Inflammatory macrophage (primary cell): ENCODE results near the gene SP100.

Experiments
- DNase-seq, 2 donors: peaks; one replicate each; pipeline ENCODE4 v3.0.0-alpha.2; 2020 to 2022

The SP100 gene

DNA sequence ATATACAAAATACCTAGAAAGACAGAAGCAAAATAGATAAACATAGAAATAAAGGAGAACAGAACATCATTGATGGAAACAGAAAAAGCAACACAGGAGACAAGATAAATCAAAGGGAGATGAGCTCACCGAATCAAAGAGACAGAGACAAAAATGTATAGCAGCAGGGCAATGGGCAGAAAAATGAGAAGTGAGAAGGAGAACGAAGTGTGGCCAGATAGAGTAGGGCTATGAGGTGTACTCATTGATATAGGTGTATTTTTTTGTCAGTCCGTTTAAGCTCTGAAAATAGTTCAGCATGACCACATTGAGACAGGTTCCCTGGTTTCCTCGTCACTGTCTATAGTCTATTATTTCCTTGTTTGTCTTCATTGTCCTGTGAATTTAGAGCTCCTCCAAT lies 55.1 kb downstream of the SP100 start:
- no peak for DNase-seq

DNA sequence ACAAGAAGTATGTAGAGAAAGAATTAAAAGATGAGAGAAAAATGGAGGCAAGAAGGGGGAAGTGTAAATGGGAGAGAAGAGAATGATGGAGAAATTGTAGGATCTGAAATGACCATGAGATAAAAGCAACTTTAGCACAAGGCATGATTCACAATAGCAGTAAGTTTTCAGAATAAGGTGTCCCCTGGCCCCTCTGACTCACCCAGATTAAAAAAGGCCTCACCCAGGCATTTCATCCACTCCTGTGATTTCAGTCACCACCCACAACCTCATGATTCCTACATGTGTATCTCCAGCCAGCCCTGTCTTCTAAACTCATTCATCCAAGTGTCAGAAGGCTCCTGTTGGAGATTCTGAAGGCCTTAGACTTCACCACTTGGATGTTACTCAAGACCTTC lies 56.6 kb downstream of the SP100 start:
- DNase-seq, result peak; percentile 76 to 81

DNA sequence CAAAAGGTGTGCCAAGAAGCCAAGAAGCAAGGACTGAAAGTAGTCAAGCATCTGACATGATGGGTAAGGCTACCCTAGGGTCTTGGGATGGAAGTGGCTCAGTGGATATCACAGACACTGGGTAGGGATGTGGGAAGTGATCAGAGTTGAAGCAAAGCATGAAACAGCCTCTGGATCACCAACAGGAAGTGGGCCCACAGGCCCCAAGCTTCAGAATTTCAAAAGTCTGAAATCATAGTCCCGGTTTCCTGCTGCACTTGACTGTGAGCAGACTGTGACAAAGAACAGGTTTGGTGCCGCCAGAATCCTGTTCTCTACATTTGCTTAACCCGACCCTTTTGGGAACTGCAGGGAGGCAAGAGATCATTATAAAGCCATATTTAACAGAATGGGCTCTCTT lies 57.4 kb downstream of the SP100 start:
- peak; percentile 77 to 79 for DNase-seq

DNA sequence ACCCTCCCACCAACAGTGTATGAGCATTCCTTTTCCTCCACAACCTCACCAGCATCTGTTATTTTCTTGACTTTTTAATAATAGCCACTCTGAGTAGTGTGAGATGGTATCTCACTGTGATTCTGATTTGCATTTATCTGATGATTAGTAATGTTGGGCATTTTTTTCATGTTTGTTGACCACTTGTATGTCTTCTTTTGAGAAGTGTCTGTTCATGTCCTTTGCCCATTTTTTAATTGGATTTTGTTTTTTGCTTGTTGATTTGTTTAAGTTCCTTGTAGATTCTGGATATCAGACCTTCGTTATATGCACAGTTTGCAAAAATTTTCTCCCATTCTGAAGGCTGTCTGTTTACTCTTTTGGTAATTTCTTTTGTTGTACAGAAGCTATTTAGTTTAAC lies 59.1 kb downstream of the SP100 start:
- DNase-seq, result no peak

DNA sequence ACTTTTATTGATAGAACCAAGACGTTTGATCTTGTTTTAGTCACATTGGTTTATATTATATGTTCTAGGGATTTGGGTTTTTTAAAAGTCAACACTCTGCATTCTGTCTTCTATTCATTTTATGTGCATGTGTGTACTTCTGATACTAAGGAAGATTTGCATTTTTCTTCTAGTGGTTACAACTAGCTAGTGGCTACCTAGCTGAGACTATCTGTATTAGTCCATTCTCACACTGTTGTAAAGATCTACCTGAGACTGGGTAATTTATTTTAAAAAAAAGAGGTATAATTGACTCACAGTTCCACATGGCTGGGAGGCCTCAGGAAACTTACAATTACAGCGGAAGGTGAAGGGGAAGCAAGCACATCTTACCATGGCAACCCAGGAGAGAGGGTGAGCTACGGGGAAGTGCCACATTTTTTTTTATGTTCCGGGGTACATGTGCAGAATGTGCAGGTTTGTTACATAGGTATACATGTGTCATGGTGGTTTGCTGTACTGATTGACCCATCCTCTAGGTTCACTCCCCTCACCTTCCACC lies 69.9 kb downstream of the SP100 start:
- DNase-seq, result no peak

DNA sequence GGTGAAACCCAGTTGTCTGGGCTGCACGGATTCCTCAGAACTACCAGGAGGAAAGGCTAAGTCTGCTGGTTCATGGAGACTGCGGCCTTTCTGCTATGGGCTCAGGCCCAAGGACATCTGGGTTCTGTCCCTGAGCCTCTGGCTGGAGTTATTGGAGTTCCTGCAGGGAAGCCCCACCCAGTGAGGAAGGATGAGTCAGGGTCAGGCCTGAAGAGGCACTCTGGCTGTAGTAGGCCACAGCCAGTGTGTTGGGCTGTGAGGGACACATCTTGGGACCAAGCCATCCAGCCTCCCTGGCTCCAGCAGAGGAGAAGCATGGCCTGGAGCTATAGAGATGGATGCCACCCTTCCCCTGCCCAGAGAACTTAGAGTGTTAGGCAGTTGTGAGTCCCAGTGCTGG lies 75.2 kb downstream of the SP100 start:
- DNase-seq, result peak in 1 of 2 donors; percentile 23

DNA sequence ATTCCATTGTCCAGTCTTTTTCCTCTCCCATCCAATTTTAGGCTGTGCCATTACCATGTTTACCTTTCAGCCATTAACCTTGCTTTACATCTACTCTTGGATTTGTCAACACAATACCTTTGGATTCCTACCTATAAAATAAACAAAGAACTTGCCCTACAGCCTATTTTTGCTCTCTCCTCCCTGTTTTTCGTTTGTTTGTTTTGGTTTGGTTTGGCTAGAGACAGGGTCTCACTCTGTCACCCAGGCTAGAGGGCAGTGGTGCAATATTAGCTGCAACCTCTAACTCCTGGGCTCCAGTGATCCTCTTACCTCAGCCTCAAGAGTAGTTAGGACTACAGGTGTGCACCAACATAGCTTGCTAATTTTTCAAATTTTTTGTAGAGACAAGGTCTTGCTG lies 76.1 kb downstream of the SP100 start:
- DNase-seq, result no peak

DNA sequence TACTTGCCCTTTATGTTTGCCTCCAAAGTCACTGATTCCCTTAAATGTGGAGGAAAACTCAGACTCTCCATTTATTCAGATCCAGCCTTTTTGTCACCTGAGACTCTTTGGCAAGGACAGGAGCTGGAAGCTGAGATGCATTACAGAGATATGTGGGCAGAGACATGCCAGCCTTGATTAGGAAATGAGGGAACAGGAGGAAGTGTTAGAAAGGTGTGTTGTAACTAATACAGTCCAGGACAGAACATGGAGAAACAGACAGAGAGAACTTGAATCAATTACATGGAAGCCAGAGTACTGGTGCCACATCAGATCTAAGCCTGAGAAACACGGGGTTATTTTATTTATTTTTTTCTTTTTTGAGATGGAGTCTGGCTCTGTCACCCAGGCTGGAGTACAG lies 79.0 kb downstream of the SP100 start:
- no peak for DNase-seq

DNA sequence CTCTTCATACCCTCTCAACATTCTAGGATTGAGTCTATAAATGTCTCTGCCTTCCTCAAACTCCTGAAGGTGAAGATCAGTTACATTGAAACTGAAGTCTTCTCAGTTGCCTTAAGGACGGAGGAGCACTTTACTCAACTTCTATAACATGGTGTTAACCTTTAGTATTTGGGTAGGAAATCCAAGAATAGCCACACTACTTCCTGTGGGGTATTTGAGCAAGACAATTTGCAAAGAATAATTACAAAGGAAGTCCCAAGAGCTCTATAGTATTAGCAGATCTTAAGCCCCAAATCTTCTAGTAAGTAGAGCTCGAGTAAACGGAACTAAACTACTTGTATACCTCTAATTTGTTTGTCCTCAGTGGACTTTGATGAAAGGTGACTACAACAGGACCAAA lies 80.9 kb downstream of the SP100 start:
- no peak for DNase-seq

DNA sequence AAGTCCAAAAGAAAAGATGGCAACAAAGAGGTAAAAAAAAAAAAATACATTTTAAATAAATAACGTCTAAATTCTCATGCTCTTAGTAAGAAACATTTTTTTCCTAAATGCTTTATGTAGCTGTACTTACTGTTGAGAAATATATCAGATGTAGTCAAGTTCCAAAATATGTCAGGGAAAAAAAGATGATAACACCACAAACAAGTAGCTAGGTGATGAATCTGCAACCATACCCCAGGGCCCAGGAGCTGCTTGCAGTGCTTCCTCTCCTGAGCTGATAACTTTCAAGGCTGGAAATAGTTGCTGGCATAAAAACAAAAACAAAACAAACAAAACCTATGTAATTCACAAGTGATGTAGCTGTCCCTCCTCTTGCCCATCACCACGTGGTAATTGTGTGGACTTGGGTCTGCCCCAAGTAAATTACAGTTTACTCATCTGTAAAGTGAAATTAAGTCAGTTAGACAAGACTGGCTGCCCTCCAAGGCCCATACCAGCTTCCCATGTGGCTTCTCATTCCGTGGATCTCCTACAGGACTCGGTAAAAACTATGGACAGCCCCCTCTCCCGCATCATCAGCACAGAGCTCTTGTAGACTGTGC lies 82.6 kb downstream of the SP100 start:
- no peak for DNase-seq

DNA sequence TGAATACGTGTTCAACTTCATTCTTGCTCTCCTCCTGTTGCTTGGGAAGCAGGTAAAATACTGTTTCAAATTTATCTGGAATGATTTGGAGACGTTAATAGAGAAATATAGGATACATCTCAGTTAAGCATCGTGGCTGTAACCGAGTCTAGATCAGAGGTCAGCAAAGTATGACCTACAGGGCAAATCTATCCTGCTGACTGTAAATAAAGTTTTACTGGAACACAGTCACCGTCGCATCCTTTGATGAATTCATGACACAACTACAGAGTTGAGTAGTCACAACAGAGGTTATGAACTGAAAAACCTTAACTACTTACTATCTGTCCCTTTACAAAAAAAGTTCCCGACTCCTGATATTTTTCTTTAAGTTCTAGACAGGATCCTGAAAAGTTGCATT lies 86.6 kb downstream of the SP100 start:
- DNase-seq, result no peak

DNA sequence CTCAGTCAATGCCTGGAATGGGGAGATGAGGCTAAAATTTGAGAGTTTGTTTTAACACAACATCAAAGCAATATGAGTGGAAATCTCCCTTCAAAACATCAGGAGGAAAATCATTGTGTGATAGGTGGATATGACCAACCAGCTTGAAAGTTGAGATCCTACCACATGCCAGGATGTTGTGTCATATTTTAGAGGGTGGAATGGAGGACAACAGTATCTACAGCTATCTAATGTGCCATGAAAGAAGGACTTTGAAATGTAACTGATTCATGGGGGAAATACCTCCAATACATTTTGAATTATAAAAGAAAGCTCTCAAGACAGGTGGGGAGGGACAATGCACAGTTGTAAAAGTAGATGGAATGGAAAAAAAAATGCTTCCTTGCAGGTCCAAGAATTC lies 87.8 kb downstream of the SP100 start:
- DNase-seq, result no peak

DNA sequence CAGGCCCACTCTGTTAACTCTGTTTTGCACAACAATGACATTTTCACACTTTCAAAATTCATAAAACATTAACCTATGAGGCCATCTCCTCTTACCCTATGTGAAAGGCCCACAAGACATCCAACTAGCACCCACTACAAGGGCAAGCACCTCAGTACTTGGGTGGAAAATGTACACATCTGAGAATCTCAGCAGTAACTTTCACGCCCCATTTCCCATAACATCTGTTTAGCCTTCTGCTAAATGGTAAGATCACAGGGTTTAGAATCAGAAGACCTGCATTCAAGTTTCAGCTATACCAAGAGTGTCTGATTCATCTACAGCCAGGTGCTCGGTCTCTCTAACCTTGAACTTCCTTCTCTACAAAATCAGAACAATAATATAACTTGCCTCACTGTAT lies 89.2 kb downstream of the SP100 start:
- no peak for DNase-seq

DNA sequence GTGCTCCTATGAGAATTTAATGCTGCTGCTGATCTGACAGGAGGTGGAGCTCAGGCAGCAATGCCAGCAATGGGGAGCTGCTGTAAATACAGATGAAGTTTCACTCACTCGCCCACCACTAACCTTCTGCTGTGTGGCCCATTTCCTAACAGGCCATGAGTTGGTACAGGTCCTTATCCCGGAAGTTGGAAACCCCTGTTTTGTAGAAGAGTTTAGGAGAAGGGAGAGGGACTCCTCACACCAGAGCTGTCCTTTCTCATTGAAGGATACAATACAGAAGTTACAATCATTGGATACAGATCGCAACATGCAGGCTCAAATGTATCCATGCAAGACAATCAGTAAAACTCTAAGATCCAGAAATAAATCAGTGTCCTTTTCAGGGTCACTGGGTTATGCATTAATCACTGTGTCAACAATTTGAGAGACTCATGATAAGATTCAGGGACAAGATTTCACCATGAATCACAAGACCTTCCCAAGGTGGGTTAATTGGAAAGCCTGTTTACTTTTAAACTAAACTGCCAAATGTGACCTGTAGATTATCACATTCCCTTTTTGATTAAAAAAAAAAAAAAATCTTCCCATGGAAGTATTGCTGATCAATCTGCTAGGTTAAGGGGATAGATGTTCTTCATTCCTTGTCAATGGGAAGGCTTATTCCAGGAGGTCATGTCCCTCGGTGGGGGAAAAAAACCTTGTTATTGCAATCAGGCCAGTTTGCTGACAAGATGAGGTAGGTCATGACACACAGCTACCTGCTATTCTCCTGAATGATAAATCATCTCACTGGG lies 97.2 kb downstream of the SP100 start:
- DNase-seq, result no peak

DNA sequence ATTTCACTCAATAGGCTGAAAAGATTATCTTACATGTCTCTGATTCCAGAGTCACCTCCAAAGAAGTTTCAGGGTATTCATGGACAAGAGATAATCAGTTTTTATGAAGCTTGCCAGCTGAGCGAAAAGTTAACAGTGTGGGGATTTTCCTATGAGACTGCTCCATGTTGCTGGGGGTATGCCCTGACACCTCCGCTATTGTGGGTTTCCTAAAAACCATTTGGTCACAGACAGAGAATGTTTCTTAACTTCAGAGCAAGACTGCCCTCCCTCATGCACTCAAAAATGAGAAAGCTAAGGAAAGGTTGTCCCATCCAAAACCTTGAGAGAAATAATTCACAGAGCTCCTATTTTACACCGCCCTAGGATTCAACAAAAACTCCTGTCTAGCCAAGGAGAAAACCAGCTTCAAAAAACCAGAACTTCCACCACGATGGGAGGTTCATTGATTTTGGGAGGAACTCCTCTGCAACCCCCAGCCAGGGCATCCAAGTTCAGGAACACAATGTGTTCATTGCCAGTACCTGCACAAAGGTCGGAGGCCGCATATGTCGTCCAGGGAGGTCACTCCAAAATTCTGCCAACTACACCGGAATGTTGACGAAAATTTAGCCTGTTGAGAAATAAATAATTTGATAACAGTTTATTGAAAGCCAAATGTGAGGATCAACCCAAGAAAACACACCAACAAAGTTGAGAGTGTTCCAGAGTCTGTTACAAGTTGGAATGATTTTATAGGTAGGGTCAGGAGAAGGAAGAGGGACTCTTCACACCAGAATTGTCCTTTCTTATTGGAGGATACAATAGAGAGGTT lies 104.3 kb downstream of the SP100 start:
- DNase-seq, result no peak

DNA sequence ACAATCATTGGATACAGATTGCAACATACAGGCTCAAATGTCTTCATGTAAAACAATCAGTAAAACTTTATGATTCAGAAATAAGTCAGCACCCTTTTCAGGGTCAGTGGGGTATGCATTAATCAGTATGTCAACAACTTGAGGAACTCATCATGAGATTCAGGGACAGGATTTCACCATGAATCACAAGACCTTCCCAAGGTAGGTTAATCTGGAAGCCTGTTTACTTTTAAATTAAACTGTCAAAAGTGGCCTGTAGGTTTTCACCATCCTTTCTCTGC lies 104.8 kb downstream of the SP100 start:
- DNase-seq, result no peak

DNA sequence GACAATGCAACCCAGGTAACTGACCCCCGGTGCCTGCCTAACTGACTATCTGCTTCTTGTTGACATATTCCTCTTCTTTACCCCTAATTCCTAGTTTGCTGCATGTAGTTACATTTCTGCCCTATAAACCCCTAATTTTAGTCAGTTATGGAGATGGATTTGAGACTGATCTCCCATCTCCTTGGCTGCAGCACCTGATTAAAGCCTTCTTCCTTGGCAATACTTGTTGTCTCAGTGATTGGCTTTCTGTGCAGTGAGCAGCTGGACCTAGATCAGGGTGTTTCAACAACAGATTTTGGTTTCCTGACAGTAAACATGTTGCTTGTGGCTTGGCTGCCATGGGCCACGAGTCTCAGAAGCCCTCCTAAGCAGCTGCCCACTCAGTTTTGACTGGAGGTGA lies 105.4 kb downstream of the SP100 start:
- no peak for DNase-seq

DNA sequence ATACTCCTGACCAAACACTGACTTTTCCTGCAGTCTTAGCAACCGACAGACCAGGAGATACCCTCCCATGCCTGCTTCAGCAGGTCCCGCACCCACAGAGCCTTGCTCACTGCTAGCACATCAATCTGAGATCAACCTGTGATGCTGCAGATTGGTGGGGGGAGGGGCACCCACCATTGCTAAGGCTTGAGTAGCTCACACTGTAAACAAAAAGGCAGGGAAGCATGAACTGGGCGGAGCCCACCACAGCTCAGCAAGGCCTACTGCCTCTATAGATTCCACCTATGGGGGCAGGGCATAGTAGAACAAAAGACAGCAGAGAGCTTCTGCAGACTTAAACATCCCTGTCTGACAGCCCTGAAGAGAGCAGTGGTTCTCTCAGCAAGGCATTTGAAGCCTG lies 109.7 kb downstream of the SP100 start:
- no peak for DNase-seq

DNA sequence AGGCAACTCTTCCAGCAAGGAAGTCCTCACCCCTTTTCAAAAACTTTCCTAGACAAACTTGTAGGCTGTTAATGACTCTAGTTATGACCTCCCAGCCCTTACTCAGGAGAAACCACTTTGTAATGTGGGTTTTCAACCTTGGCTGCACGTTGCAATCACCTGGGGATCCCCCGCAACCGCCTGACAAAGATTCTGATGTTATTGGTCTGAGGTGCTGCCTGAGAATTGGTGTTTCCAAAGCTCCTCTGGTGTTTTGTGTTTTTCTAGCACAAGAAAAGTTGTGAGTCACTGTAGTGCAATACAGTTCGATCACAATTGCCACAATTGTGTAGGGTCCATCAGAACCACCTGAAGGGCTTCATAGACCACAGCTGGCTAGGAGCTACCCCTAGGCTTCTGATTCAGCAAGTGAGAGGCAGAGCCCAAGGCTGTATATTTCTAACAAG lies 121.6 kb downstream of the SP100 start:
- no peak for DNase-seq

DNA sequence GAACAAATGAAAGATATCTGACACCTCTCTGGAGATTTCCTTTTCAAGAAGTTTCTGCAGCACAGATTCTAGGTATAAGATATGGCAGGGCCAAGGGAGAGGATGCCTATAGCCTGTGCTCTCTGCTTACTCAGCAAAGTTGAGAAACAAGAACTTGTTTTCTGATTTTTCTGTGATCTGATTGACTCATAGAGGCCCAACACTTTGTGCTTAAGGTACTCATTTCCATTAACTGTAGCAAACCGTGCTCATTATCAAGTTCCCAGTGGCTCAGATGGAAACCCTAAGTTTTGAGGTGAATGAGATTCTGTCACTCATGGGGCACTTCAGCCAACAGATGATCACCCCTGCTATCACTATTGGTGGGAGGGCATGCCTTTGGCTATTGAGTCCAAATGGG lies 124.3 kb downstream of the SP100 start:
- no peak for DNase-seq

DNA sequence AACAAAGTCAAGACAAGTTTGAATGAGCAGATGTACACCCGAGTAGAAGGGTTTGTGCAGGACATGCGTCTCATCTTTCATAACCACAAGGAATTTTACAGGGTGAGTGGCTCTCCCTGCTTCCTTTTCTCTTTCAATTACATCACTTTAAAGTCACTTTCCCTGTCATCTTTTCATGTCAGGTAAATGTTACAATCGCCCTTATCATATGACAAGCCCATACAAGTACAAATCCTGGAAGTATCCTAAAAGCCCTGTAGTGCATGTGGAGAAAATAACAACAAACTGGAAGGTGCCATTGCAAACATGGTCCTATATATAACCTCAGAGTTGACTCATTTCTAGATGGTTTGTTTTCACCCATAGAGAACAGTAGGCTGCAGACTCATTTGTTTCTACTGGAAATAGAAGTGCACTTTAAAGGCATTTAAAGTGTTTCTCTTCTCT lies 126.0 kb downstream of the SP100 start:
- no peak for DNase-seq

DNA sequence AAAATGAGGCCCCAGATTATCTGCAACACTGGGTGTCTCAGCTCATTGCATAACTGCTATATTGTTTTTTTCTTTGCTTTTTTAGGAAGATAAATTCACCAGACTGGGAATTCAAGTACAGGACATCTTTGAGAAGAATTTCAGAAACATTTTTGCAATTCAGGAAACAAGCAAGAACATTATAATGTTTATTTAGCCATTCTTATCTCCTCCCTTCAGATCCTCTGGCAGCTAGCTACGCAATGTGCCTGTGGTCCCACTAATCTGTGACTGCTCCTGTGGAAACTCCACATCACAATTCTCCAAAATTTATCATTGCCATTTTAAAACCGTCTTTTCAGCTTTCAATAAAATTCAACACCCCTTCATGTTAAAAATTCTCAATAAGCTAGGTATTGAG lies 126.8 kb downstream of the SP100 start:
- DNase-seq, result no peak

DNA sequence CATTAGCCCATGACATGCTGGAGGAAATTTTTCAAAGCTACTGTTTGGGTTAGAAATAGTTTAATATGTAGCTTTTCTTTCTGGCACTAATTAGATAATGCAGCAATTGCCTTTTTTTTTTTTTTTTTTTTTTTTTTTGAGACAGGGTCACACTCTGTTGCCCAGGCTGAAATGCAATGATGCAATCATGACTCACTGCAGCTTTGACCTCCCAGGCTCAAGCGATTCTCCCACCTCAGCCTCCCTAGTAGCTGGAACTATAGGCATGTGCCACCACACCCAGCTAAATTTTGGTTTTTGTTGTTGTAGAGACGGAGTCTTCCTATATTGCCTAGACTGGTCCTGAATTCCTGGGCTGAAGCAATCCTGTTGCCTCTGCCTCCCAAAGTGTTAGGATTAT lies 136.2 kb downstream of the SP100 start:
- no peak for DNase-seq

DNA sequence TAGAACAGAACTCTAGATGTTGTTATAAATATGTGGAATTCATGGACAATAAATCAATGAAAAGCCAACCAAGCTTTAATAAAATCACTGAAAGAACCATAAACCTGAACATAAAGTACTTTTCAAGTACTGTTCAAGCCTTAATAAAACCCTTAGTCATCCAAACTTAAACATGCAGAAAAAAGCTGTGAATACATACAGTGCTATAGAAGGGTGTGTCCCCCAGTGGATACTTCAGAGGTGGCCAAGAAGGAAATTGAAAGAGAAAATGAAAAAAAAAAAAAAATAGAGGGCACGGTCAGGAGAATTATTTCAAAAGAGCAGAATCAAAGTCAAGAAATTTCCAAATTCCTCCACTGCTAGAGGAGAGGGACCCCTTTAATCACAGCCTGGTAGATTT lies 141.1 kb downstream of the SP100 start:
- no peak for DNase-seq
